H9 (cell line): Measurements from ENCODE around the gene SLC19A1. TPM values are rescaled to one million over a fixed set of nuclear protein-coding genes. Genes with fewer than 3 reads are reported as not detected.

Experiments used
- DNase-seq: peaks from one replicate; pipeline ENCODE4 v3.0.0-alpha.2; 2017
- H2AFZ ChIP-seq: one replicate; pipeline ENCODE4 v1.6.1; 2013; ENCODE audit warnings: mild to moderate bottlenecking, low read length, control low read depth, moderate library complexity
- H2AK5ac ChIP-seq: 2 replicates; pipeline ENCODE4 v1.6.1; 2013; ENCODE audit warnings: low read length, control low read depth, mixed read lengths; ENCODE audit not compliant: insufficient read length
- H2BK120ac ChIP-seq: one replicate; pipeline ENCODE4 v1.6.1; 2013; ENCODE audit warnings: low read depth, mild to moderate bottlenecking, low read length, control low read depth, inconsistent platforms; ENCODE audit not compliant: poor library complexity, severe bottlenecking
- H2BK12ac ChIP-seq: 2 replicates; pipeline ENCODE4 v1.6.1; 2013; ENCODE audit warnings: low read length, control low read depth, mixed read lengths, low read depth; ENCODE audit not compliant: insufficient read length
- H2BK15ac ChIP-seq: 2 replicates; pipeline ENCODE4 v1.6.1; 2013; ENCODE audit warnings: low read depth, low read length, control low read depth
- H2BK20ac ChIP-seq: one replicate; pipeline ENCODE4 v1.6.1; 2013; ENCODE audit warnings: low read depth, mild to moderate bottlenecking, low read length, control low read depth, inconsistent platforms; ENCODE audit not compliant: poor library complexity, severe bottlenecking
- H2BK5ac ChIP-seq: 2 replicates; pipeline ENCODE4 v1.6.1; 2013; ENCODE audit warnings: low read length, control low read depth, mixed read lengths; ENCODE audit not compliant: insufficient read length
- H3K14ac ChIP-seq: 2 replicates; pipeline ENCODE4 v1.6.1; 2013; ENCODE audit warnings: low read length, control low read depth; ENCODE audit not compliant: insufficient read depth
- H3K18ac ChIP-seq: 2 replicates; pipeline ENCODE4 v1.6.1; 2013; ENCODE audit warnings: low read depth, mild to moderate bottlenecking, mixed read lengths, low read length, control low read depth; ENCODE audit not compliant: insufficient read length
- H3K23ac ChIP-seq: 2 replicates; pipeline ENCODE4 v1.6.1; 2013; ENCODE audit warnings: low read length, control low read depth, mixed read lengths, low read depth; ENCODE audit not compliant: insufficient read length
- H3K23me2 ChIP-seq: 2 replicates; pipeline ENCODE4 v1.6.1; 2013; ENCODE audit warnings: low read depth, mild to moderate bottlenecking, mixed read lengths, low read length, control low read depth; ENCODE audit not compliant: insufficient read length, poor library complexity, severe bottlenecking
- H3K27ac ChIP-seq: 2 replicates; pipeline ENCODE4 v1.5.1; 2013; ENCODE audit warnings: low read length, control low read depth, mixed read lengths, low read depth; ENCODE audit not compliant: insufficient read length
- H3K27me3 ChIP-seq: 2 replicates; pipeline ENCODE4 v1.6.1; 2013; ENCODE audit warnings: low read length, control low read depth, inconsistent platforms; ENCODE audit not compliant: insufficient read depth
- H3K4ac ChIP-seq: 2 replicates; pipeline ENCODE4 v1.6.1; 2013; ENCODE audit warnings: low read depth, mild to moderate bottlenecking, control low read depth, inconsistent platforms, low read length, moderate library complexity
- H3K4me1 ChIP-seq: 2 replicates; pipeline ENCODE4 v1.6.1; 2013; ENCODE audit warnings: low read length, control low read depth, inconsistent platforms; ENCODE audit not compliant: insufficient read depth
- H3K4me2 ChIP-seq: 2 replicates; pipeline ENCODE4 v1.6.1; 2013; ENCODE audit warnings: low read length, control low read depth, mixed read lengths; ENCODE audit not compliant: insufficient read length, insufficient read depth
- H3K56ac ChIP-seq: 2 replicates; pipeline ENCODE4 v1.6.1; 2013; ENCODE audit warnings: low read depth, mild to moderate bottlenecking, mixed read lengths, low read length, control low read depth; ENCODE audit not compliant: insufficient read length
- H3K79me1 ChIP-seq: 2 replicates; pipeline ENCODE4 v1.6.1; 2013; ENCODE audit warnings: low read depth, mild to moderate bottlenecking, moderate library complexity, low read length, control low read depth, inconsistent platforms; ENCODE audit not compliant: insufficient read depth, poor library complexity, severe bottlenecking
- H3K79me2 ChIP-seq: 2 replicates; pipeline ENCODE4 v1.6.1; 2013; ENCODE audit warnings: low read length, control low read depth, inconsistent platforms; ENCODE audit not compliant: insufficient read depth
- H3K9ac ChIP-seq: 2 replicates; pipeline ENCODE4 v1.6.1; 2013; ENCODE audit warnings: low read length, control low read depth, mixed read lengths; ENCODE audit not compliant: insufficient read length; ENCODE audit errors: extremely low read depth
- H3K9me3 ChIP-seq: one replicate; pipeline ENCODE4 v1.6.1; 2013; ENCODE audit warnings: low read depth, low read length, inconsistent platforms; ENCODE audit not compliant: control insufficient read depth
- H3T11ph ChIP-seq: one replicate; pipeline ENCODE4 v1.6.1; 2013; ENCODE audit warnings: mild to moderate bottlenecking, low read length, control low read depth, inconsistent platforms
- H4K20me1 ChIP-seq: one replicate; pipeline ENCODE4 v1.6.1; 2013; ENCODE audit not compliant: control insufficient read depth, insufficient read length, insufficient read depth
- H4K5ac ChIP-seq: 2 replicates; pipeline ENCODE4 v1.6.1; 2013; ENCODE audit warnings: low read depth, mild to moderate bottlenecking, mixed read lengths, low read length, control low read depth; ENCODE audit not compliant: insufficient read length
- H4K8ac ChIP-seq: replicated peaks from 2 replicates; pipeline ENCODE4 v1.6.1; 2013; ENCODE audit warnings: low read length, control low read depth, mixed read lengths, low read depth; ENCODE audit not compliant: insufficient read length
- H4K91ac ChIP-seq: 2 replicates; pipeline ENCODE4 v1.6.1; 2013; ENCODE audit warnings: low read depth, mild to moderate bottlenecking, moderate library complexity, mixed read lengths, low read length, control low read depth; ENCODE audit not compliant: insufficient read length
- H3K27ac Mint-ChIP-seq, 3 experiments: 2 replicates in 2 of 3; 3 replicates in 1 of 3; pipeline ENCODE4 v1.8.0; 2020 to 2021; ENCODE audit warnings: mixed read lengths in 3 of 3, mild to moderate bottlenecking in 1 of 3, moderate library complexity in 1 of 3
- H3K27me3 Mint-ChIP-seq: 2 replicates; pipeline ENCODE4 v1.8.0; 2021; ENCODE audit warnings: low read depth, mild to moderate bottlenecking, moderate library complexity, mixed read lengths
- H3K36me3 Mint-ChIP-seq, 3 experiments: 2 replicates in 2 of 3; 3 replicates in 1 of 3; pipeline ENCODE4 v1.8.0; 2020 to 2021; ENCODE audit warnings: low read depth in 3 of 3, mixed read lengths in 3 of 3; ENCODE audit not compliant: insufficient read depth in 1 of 3
- H3K4me1 Mint-ChIP-seq, 2 experiments: 2 replicates each; pipeline ENCODE4 v1.8.0; 2020; ENCODE audit warnings: mixed read lengths in 2 of 2
- H3K4me3 Mint-ChIP-seq, 2 experiments: 2 replicates in 1 of 2; 3 replicates in 1 of 2; pipeline ENCODE4 v1.8.0; 2020 to 2021; ENCODE audit warnings: mild to moderate bottlenecking in 2 of 2, mixed read lengths in 2 of 2, moderate library complexity in 1 of 2
- H3K9me3 Mint-ChIP-seq, 2 experiments: 2 replicates in 1 of 2; 3 replicates in 1 of 2; pipeline ENCODE4 v1.8.0; 2020; ENCODE audit warnings: mild to moderate bottlenecking in 2 of 2, mixed read lengths in 2 of 2, moderate library complexity in 1 of 2
- CTCF ChIP-seq: fragments of 200-600 bp; sonication (generic); conservative IDR thresholded peaks from 3 replicates; pipeline ENCODE4 v1.8.0; 2021; ENCODE audit warnings: antibody characterized with exemption, mild to moderate bottlenecking
- WGBS: extraction: QIAGEN DNeasy Blood & Tissue Kit; methylation state at CpG from one replicate; pipeline ENCODE4 v1.1.7; 2013; ENCODE audit warnings: missing lambda C conversion rate, low lambda C conversion rate, mixed read lengths; ENCODE audit not compliant: insufficient read length; ENCODE audit errors: extremely low coverage; 5-methylcytosine and 5-hydroxymethylcytosine counted together
- total RNA-seq: library from RNA; stranded (reverse); gene quantifications from 2 replicates; pipeline ENCODE4 v1.2.1, GENCODE V29; 2021

The SLC19A1 gene
- total RNA-seq, 1 experiment from 2014 or later: 32.4 TPM

- no peak for DNase-seq
- peaks cover 3% of the 10 kb centered on the region for H3K9me3 ChIP-seq
- peaks cover 60 to 73% (median 71%) of the 10 kb centered on the region in 3 experiments for H3K36me3 Mint-ChIP-seq
- no peaks in the 10 kb centered on the region for H3K79me2 ChIP-seq
- H3K79me1 ChIP-seq: no peaks in the 10 kb centered on the region
- H3K4me1 ChIP-seq: no peaks in the 10 kb centered on the region
- no peak overlapping the region for H3K4ac ChIP-seq
- H3K4me3 Mint-ChIP-seq: no peak overlapping the region
- H3K56ac ChIP-seq: no peak overlapping the region
- H3K27ac ChIP-seq: no peak overlapping the region
- H4K20me1 ChIP-seq: no peaks in the 10 kb centered on the region
- H2AK5ac ChIP-seq: no peak overlapping the region
- no peak overlapping the region for H3K23ac ChIP-seq
- no peak overlapping the region for H3K14ac ChIP-seq
- no peak for TF ChIP-seq CTCF
- no peak overlapping the region for H3K4me2 ChIP-seq
- H4K91ac ChIP-seq: no peak overlapping the region
- no CpG with 5 or more reads among the region's 2 CpGs for WGBS
- H3K23me2 ChIP-seq: no peaks in the 10 kb centered on the region
- H3K27ac Mint-ChIP-seq: no peak overlapping the region
- H4K5ac ChIP-seq: no peak overlapping the region
- H3K18ac ChIP-seq: no peak overlapping the region
- no peak overlapping the region for H3T11ph ChIP-seq
- H2BK20ac ChIP-seq: no peak overlapping the region
- H2BK5ac ChIP-seq: no peak overlapping the region
- H4K8ac ChIP-seq: no peak overlapping the region
- H2BK120ac ChIP-seq: no peak overlapping the region
- peaks cover 46 to 52% of the 10 kb centered on the region in 2 experiments for H3K9me3 Mint-ChIP-seq
- no peak overlapping the region for H2BK15ac ChIP-seq
- H3K4me1 Mint-ChIP-seq: no peaks in the 10 kb centered on the region
- no peak overlapping the region for H2AFZ ChIP-seq
- H3K27me3 Mint-ChIP-seq: peaks cover 11% of the 10 kb centered on the region
- no peak overlapping the region for H3K9ac ChIP-seq
- H2BK12ac ChIP-seq: no peak overlapping the region
- no peaks in the 10 kb centered on the region for H3K27me3 ChIP-seq
Observed at GRCh38 chr21:45521241-45521640, 21.0 kb downstream of the SLC19A1 start.
